ENCODE data around the gene GDAP1L1.

GRCh38 chr20:44279228-44279627 is 32.1 kb downstream of the GDAP1L1 start:
- TF ChIP-seq EP300 (IDR thresholded peaks at IDR 0.05) (no peak), CHD4 (IDR thresholded peaks at IDR 0.05; ENCODE audit: borderline replicate concordance) (no peak), CTCF (IDR thresholded peaks at IDR 0.05) (no peak), CEBPB (IDR thresholded peaks at IDR 0.05) (no peak), POLR2A (IDR thresholded peaks at IDR 0.05; ENCODE audit: low read length) (no peak), CHD2 (IDR thresholded peaks at IDR 0.05; ENCODE audit: low read length, partially characterized antibody) (no peak), RAD21 (conservative IDR thresholded peaks at IDR 0.05 in 1 of 2, IDR thresholded peaks at IDR 0.05 in 1 of 2) (no peak)
